Measurements from ENCODE around the gene ZNF275. TPM values are rescaled to one million over a fixed set of nuclear protein-coding genes. Genes with fewer than 3 reads are reported as not detected.
"Not testable (repeated sequence)": the region's sequence is repeated elsewhere in the genome, so short reads cannot be mapped to it uniquely, and the experiment has no call there.

The ZNF275 gene
- total RNA-seq, 1 experiment from 2014 or later = 9.0 TPM

DNA sequence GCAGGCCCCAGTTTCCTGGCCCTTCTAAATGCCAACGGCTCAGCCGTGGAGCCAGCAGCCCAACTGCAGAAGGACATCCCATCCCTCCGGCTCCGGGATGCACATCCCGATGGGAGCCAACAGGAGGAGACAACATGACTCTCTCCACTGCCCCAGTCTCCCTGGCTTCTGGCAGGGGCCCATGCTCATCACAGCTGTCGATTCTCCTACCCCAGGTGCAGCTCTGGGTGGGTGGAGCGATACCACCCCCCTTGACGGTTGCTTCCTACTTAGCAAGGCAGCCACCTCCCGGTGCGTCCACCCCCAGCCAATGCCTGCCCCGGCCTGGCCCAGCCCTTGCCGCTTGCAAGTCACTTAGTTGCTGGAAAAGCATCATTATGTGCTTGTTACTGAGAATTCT, 19.5 kb downstream of the ZNF275 start:
- DNase-seq (ENCODE audit: low read depth) = no peak

DNA sequence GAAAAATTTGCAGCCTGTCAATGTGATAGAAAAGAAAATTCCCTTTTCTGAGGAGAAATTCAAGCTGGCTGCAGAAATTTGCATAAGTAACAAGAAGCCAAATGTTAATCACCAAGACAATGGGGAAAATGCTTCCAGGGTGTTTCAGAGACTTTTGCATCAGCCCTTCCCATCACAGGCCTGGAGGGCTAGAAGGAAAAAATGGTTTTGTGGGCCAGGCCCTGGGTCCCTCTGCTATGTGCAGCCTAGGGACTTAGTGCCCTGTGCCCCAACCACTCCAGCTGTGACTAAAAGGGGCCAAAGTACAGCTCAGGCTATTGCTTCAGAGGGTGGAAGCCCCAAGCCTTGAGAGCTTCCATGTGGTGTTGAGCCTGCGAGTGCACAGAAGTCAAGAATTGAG, 23.9 kb downstream of the ZNF275 start:
- DNase-seq (ENCODE audit: low read depth) = no peak

DNA sequence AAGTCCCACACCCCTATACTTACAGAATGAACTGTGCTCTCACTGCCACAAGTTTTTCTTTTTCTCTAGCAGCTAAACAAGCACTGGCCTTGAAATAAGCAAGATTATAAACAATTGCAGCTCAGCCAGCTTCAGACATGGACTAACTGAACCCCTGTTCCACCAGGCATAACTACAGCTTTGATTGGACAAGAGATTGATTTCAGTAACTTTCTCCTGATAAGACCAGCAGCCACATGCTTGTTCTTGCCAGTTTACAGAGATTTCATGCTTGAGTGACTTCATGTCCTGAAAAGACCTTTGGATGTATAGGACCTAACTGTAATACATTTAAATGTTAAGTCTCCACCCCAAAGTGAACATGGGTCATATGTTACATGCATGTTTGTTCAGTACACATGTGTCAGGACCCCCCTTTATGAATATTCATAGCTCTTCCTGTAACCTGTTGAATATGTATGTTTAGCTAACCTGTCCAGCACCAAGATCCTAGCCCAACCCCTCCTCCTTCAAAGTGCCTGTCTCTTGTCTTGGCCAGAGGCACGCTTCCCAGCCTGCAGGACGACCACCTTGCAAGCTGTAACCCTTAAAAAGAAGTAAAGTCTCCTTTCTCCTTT, 27.9 kb downstream of the ZNF275 start:
- no peak for DNase-seq (ENCODE audit: low read depth)

DNA sequence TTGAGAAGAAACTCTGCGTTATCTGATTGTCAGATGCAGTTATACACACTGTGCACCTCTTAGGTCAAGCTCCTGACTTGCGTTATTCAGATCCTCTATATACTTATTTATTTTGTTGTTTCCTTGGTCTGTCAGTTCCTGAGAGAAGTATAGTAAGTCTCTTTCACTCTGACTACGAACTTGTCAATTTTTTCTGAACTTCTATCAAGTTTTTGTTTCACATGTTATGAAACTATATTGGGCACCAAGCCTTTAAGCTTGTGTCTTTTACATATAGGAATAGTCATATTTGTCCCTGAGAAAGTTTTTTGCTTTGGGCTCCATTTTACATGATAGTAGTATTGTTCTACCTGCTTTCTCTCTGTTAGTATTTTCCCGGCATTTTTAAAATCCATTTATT, 31.7 kb downstream of the ZNF275 start:
- DNase-seq (ENCODE audit: low read depth) = no peak

DNA sequence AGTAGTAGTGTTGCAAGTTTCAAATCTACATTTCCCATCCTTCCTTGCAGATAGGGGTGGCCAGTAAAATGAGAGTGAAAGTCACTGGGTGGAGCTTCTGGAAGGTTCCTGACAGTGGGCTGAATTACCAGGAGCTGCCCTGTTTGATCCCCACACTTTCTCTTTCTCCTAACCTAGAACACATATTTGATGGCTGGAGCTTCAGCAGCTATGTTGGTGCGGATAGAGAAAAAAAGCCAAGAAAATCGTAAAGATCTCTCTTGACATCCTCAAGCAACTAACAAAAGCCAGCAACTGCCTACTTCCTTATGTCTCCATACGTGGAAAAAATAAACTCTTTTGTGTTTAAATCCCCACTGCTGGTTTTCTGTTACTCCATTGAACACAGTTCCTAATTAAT, 32.2 kb downstream of the ZNF275 start:
- DNase-seq (ENCODE audit: low read depth) = no peak

DNA sequence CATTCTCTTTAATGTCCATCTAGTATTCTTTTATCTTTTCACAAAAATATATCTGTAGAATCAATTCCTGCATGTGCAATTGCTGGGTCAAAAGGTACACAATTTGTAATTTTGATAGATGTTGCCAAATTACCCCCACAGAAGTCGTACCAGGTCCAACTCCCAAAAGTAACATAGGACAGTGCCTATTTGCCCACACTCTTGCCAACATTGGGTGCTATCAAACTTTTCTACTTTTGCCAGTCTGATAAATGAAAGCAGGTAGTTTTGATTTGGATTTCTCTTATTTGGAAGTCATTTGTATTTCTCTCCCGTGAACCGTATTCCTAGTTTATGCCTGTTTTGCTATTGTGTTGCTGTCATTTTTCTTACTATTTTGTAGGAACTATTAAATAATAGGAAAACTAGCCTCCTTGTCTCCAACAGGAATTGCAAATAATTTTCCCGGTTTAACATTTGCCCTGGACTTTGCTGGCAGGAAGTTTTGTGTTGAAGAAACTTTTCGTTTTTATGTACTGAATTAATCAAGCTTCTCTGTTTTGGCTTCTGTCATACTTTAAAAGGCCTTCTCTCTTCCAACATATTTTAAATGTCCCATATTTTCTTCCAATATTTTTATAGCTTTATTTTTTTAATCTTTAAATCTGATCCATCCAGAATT, 33.1 kb downstream of the ZNF275 start:
- no peak for DNase-seq (ENCODE audit: low read depth)

DNA sequence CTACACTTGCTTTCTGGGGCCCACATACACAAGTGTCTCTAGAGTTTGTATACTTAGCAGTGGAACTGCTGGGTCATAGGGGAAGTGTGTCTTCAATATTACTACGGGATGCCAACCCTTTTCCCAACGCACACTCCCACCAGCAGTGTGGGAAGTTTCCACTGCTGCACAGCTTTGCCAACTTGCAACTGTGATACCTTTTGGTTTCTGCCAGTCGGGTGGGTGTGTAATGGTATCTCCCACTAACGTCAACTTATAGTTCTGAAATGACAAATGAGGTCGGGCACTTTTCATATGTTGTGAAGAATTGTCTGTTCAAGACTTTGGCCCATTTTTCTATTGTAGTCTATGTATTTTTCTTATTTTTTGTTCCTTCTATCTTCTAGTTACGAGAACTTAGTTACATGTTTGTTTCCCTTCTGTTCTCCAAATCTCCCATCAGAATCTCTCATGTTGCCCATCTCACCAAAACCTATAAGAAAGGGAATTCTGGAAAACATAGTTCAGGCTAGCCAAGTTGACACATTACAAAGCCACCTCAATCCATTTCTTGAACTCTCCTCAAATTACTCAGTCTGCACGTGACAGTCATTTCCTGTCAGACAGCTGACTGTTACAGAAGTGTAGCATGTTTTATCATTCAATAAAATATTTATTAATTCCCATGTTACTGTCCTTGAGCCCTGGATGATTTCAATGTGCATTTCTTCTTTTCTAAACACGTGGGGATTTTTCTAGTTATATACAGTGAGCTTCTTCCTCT, 36.5 kb downstream of the ZNF275 start:
- peak; percentile 10 for DNase-seq (ENCODE audit: low read depth)

DNA sequence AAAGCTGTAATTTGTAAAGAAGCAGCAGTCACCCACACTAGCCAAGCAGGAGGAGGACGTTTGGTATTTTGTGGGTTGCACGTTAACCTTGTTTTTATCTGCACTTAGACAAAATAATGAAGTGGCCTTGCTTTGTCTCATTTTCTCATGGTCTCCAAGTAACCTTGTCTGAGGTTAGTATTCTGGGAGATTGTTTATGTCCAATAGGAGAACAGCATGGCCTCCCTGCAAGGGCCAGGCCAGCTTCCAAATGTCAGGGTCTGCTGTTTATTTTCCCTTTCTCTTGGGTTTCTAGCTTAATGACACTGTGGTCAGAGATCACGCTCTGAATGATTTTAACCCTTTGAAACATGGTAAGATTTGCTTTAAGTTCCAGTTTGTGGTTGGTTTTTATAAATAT, 37.3 kb downstream of the ZNF275 start:
- DNase-seq (ENCODE audit: low read depth) = no peak

DNA sequence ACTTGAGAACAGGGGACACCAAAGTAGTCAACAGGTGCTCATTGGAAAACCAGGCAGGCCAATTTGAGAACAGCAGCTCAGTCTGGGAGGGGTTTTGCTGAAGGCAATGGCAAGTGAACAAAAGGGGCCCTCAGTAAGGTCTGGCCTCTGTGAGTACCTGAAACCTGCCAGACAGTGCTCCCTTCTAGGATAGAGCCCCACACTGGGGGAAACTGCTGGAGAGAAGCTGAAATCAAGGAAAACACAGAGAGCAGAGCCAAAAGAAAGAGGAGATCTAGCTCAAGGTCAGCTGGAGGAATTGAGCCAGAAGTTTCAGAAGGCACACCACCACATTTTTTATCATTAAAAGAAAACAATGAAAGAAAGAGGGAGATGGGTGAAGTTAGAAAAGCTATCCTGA, 39.0 kb downstream of the ZNF275 start:
- no peak for DNase-seq (ENCODE audit: low read depth)

DNA sequence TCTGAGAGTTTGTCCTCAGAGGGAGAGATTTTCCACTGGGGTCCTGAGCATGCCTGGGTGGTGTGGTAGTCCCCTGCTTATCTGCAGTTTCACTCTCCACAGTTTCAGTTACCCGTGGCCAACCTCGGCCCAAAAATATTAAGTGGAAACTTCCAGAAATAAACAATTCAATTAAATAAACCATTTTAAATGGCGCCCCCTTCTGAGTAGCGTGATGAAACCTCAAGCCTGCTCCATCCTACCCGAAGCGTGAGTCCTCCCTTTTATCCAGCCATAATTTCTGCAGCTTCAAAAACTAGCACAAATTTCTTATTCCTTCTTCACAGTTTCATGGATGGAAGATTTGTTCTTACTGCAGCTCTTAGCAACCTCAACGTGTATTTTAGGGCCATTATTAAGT, 40.5 kb downstream of the ZNF275 start:
- no peak for DNase-seq (ENCODE audit: low read depth)

DNA sequence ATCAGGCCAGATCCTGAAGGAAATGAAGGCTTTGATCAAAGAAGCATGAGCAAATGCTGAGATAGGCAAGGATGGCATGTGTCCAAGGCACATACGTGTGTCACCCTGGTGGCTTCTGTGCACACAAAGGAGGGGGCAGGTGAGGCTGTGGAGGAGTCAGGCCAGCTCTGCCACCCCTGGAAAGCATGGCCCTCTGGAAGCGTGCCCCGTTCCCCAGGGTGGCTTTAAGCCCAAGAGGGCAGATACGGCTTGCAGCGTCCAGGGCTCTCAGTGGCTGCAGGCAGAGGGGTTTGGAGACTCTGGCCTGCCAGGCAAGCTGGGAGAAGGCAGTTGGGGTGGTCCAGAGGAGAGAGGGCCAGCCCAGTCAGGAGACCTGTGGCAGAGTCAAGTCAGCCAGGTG, 41.6 kb downstream of the ZNF275 start:
- no peak for DNase-seq (ENCODE audit: low read depth)

DNA sequence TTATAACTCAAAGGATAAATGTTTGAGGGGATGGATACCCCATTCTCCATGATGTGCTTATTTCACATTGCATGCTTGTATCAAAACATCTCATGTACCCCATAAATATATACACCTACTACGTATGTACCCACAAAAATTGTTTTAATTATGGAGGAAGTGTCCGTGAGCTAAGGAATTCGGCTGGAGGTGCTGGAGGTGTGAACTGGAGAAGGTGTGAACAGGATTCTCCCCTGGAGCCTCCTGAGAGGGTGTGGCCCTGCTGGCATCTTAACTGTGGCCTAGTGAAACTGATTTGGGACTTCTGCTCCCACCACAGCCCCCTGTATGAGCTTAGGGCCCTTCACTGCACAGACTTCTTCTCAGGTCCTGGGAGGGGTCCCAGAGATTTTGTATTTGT, 43.8 kb downstream of the ZNF275 start:
- no peak for DNase-seq (ENCODE audit: low read depth)

DNA sequence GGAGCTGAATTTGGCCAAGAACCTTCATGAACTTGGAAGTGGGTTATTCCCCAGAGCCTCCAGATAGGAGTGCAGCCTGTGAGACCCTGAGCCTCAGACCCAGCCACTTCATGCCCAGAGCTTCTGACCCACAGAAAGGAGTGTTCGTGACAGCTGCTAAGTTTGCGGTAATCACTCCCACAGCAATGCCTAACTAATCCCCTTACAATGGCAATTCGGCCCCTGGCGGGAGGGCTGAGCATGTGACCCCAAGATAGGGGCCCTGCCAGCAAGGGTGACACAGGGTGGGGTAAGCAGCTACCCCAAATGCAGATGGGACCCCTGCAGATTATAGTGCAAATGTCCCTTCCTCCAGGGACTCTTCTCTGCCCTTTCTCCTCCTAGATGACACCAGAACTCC, 44.7 kb downstream of the ZNF275 start:
- no peak for DNase-seq (ENCODE audit: low read depth)

DNA sequence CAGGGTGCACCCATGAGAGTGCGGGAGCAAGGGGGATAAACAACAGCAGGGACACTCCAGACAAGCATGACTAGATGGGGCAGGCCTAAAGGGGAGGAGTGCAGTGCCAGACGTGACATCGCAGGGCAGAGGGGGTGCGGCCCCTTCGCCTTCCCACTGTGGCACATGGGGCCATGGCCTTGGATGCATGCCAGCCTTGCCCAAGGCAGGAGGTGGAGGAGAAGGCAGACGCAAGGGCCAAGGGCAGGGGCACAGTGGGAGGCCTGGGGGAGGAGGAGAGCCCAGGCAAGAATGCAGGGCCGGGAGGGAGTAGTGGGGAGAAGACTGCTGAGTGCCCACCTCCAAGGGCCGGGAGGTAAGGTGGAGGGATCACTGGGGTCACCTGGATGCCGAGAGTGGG, 45.6 kb downstream of the ZNF275 start:
- no peak for DNase-seq (ENCODE audit: low read depth)

DNA sequence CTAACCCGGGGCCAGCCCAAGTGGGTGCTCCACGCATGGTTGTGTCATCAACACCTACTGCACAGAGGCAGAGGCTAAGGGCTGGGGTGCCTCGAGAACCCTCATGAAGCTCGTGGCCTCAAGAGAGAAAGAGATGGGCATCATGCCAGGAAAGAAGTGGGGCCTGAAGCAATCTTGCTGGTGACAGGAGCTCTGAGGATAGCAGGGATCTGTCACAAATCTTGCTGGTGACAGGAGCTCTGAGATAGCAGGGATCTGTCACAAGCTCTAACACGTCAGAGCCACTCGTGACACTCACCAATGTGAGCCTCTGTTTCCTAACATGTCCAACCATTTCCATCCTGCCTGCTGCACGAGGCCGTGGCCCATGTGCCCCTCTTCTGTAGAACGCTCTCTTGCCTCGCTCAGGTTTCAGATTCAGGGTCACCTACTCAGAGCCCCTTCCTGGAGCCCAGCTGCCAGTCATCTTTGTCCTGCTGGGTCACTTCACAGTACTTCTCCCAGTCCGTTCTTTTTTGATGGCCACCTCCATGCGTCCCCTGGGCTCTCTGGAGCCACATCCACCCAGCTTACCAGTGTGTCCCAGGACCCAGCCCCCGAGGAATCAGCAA, 46.1 kb downstream of the ZNF275 start:
- no peak for DNase-seq (ENCODE audit: low read depth)

DNA sequence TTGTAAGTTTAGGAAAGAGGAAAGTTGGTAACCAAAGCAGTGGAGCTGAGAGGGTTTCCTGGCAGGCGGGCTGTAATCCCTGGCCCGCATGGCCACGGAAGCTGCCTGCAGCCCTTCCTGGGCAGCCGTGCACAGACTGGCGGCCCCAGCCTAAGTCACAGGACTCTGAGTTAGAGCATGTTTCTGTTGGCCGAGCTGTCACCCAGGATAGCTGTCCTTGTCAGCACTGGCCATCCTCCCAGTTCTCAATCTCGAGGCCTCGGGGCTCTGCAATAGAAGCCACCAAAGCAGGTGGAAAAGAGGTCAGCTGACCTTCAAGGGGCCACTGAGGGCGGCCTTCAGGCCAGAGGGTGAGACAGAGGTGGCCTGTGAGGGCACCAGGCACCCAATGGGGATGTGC, 46.7 kb downstream of the ZNF275 start:
- DNase-seq (ENCODE audit: low read depth) = no peak

DNA sequence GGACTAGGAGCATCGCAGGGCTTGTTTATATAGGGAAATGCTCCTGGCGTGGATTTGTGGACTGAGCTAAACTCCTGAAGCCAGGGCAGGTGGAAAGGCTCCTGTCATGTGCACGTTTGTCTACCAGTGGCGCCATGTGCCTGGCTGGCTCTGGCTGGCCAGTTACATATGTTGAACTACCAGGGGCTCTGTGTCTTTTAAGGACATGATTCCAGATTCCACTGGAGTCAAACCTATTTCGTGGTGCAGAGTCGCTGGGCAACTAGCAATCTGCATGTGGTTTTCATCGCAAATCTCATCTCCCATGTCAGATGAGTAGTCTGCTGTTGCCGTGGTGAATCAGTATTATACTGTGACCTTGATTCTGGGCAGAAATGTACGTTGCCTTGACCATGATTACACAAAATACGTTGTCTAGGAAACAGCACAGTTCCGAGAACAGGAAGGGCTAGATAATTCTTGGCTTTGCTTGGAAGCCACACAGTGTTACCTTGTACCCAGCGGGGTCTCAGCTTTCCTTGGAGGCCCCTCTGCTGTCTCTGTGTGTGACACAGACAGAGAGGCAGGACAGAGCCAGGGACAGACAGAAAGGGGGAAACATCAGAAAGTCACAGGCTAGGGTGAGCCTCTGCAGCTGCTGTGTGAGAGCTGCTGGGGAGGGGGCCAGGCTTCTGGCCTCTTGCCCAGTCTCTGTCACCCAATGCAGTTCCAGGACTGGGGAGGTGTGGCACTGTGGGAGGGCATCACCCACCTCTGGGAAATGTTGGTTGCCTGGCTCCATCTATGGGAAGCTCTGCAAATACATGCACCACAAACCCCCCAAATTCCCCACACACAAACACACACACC, 48.0 kb downstream of the ZNF275 start:
- DNase-seq (ENCODE audit: low read depth) = peak; percentile 70

DNA sequence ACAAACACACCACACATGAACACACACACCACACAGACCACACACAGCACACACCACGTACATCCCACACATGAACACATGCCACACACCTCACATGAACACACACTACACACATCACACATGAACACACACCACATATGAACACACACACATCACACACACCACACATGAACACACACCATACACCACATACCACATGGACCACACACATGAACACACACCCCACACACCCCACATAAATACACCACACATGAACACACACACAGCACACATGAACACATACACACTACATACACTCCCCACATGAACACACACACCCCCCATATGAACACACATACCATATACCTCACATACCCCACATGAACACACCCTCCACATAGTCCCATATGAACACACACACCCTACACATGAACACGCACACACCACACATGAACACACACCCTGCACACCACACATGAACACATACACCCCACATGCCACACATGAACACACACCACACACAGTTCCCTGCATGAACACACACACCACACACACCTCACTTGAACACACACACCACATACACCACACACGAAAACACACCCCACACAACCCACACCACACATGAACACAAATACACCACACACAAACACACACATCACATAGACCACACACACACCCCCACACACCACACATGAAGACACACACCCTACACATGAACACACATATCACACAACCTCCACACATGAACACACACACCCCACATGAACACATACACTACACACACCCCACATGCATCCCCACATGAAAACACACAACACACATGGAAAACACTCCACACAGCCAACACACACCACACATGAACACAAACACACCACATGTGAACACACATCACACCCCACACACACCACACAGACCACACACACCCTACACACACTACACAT, 48.9 kb downstream of the ZNF275 start:
- no peak for DNase-seq (ENCODE audit: low read depth)

DNA sequence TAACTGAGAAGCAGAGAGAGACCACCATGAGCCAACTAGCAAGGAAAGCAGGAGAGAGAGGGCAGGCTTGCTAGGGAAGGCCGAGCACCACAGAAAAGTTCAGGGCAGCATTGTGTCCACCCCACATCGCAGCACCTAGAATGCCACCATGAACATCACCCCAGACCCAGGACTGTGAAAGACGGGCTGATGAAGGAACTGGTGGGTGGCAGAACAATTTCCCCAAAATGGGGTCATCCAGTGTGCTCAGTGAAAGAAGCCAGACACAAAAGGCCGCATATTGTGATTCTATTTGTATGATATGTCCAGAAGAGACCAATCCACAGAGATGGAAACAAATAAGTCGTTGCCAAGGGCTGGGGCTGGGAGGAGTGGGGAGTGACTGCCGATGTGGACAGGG, 50.4 kb downstream of the ZNF275 start:
- no peak for DNase-seq (ENCODE audit: low read depth)

DNA sequence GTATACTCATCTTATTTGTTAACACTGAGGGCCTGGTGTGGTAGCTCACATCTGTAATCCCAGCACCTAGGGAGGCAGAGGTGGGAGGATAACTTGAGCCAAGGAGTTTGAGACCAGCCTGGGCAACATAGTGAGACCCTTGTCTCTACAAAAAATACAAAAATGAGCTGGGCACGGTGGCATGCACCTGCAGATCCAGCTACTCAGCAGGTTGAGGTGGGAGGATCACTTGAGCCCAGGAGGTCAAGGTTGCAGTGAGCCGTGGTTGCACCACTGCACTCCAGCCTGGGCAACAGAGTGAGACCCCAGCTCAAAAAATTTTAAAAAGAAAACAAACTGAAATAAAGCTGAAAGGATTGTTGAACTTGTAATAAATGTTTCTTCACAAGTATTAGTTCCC, 51.0 kb downstream of the ZNF275 start:
- not testable (repeated sequence) for DNase-seq (ENCODE audit: low read depth)

DNA sequence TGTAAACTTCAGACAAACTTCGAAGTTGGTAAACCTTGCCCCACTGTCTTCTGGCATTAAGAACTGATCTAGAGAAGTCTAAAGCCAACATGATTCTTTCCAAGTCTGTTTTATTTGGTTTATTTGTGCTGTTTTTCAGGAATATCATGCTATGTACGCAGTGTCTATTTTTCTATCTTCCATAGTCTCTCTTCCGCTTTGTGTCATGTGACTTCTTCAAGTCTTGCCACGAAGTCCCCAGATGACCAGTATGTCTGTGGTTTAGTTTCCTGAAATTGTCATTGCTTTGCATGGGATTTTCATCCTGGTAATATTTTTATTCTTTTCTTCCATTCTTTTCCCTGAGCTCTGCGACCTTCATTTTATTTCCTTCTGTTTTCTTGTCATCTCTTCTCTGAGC, 52.1 kb downstream of the ZNF275 start:
- DNase-seq (ENCODE audit: low read depth) = no peak
